Measurements from ENCODE around the gene RC3H1. TPM values are rescaled to one million over a fixed set of nuclear protein-coding genes. Genes with fewer than 3 reads are reported as not detected.

Gene RC3H1
- total RNA-seq (2014; rRNA removed; shearing (Covaris generic)) (21.6 and 24.5 TPM in 2 replicates), polyA plus RNA-seq (2016; fragmentation: Nextera tagmentation; extraction: Ambion mirVana) (4.7 and 6.8 TPM in 2 replicates)
- long read RNA-seq, partial matches to known transcripts: 1 of 4 reads
- long read RNA-seq, other reads (novel, unspliced or antisense): 3 of 4 reads

- Histone ChIP-seq H3K79me2 (replicated peaks; ENCODE audit: insufficient read depth) (peaks cover 42% of the 10 kb centered on the region), H3K4me2 (peak within 1 kb of the TSS; percentile 83), H3K4me3 (peak within 1 kb of the TSS; percentile 78), H2AFZ (peak within 1 kb of the TSS; percentile 95), H3K36me3 (ENCODE audit: insufficient read depth) (no peaks in the 10 kb centered on the region), H3K27me3 (ENCODE audit: insufficient read depth) (no peaks in the 10 kb centered on the region), H3K27ac (ENCODE audit: low read depth) (peak within 1 kb of the TSS; percentile 91), H3K9me2 (ENCODE audit: insufficient read depth) (no peaks in the 10 kb centered on the region), H3K4me1 (ENCODE audit: insufficient read depth) (peaks cover 33% of the 10 kb centered on the region), H4K20me1 (replicated peaks; ENCODE audit: insufficient read depth) (peaks cover 37% of the 10 kb centered on the region), H3F3A (replicated peaks; ENCODE audit: low read depth) (no peaks in the 10 kb centered on the region)
- H3K4me1 Mint-ChIP-seq: peaks cover 25% of the 10 kb centered on the region
- peak; percentile 80 for ATAC-seq
- H3K4me3 Mint-ChIP-seq: peak within 1 kb of the TSS; percentile 88
- no peaks in the 10 kb centered on the region for H3K36me3 Mint-ChIP-seq (ENCODE audit: low read depth)
- no peaks in the 10 kb centered on the region for H3K9me3 Mint-ChIP-seq
- H3K27me3 Mint-ChIP-seq (ENCODE audit: insufficient read depth, low read depth, poor library complexity): peaks cover 8% of the 10 kb centered on the region
- TF ChIP-seq POLR2AphosphoS5 (IDR thresholded peaks at IDR 0.05; ENCODE audit: low read depth): peak; percentile 96
- TF ChIP-seq CREB1 (CRISPR knock-in tag; IDR thresholded peaks at IDR 0.05; ENCODE audit: low read depth): 0 out of 2 replicates have a peak, but pooled peaks have one; percentile 16
- TF ChIP-seq, protein P1, sequence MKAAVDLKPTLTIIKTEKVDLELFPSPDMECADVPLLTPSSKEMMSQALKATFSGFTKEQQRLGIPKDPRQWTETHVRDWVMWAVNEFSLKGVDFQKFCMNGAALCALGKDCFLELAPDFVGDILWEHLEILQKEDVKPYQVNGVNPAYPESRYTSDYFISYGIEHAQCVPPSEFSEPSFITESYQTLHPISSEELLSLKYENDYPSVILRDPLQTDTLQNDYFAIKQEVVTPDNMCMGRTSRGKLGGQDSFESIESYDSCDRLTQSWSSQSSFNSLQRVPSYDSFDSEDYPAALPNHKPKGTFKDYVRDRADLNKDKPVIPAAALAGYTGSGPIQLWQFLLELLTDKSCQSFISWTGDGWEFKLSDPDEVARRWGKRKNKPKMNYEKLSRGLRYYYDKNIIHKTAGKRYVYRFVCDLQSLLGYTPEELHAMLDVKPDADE (IDR thresholded peaks at IDR 0.05): peak; percentile 47; the same call in 1 of the 2 replicates
- TF ChIP-seq NANOG (IDR thresholded peaks at IDR 0.05; ENCODE audit: borderline replicate concordance): no peak
- H3K27ac Mint-ChIP-seq: peak within 1 kb of the TSS; percentile 95
- peak; percentile 92 for DNase-seq (ENCODE audit: low spot score)
Measured at GRCh38 chr1:174022080-174022975, at the start of gene RC3H1. RC3H1 (minus strand) TSS chr1:174022357; CDS start chr1:173992985, 29,372 bp downstream.

DNA sequence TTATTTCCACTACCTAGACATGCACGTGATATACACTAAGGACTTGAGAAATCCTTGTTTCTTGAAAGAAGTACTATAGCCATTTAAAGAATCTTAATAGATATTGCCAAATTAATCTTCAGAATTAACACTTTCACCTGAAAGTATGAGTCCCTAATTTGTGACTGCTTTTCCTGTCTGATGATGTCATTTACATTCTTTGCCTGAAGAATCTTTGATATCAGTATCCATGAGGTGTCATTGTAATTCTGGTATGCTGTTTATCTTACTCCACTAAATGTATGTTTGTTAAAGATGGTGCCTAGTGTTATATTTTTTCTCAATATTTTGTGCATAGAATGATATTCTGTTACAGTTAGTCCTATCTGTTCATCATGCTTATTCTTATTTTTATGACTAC, 48.5 kb upstream of the RC3H1 start:
- Histone ChIP-seq H4K20me1 (replicated peaks; ENCODE audit: insufficient read depth) (no peaks in the 10 kb centered on the region), H3K4me3 (no peak overlapping the region), H3K27ac (ENCODE audit: low read depth) (no peak overlapping the region), H3K27me3 (ENCODE audit: insufficient read depth) (no peaks in the 10 kb centered on the region), H2AFZ (no peak overlapping the region), H3K4me2 (no peak overlapping the region), H3K4me1 (ENCODE audit: insufficient read depth) (no peaks in the 10 kb centered on the region), H3F3A (replicated peaks; ENCODE audit: low read depth) (no peaks in the 10 kb centered on the region), H3K36me3 (ENCODE audit: insufficient read depth) (no peaks in the 10 kb centered on the region), H3K79me2 (replicated peaks; ENCODE audit: insufficient read depth) (no peaks in the 10 kb centered on the region), H3K9me2 (ENCODE audit: insufficient read depth) (no peaks in the 10 kb centered on the region)
- Mint-ChIP-seq H3K4me1 (peaks cover 2% of the 10 kb centered on the region; the same call in 1 of the 3 replicates), H3K36me3 (ENCODE audit: low read depth) (no peaks in the 10 kb centered on the region), H3K4me3 (no peak overlapping the region), H3K27ac (no peak overlapping the region), H3K27me3 (ENCODE audit: insufficient read depth, low read depth, poor library complexity) (peaks cover 1% of the 10 kb centered on the region), H3K9me3 (no peaks in the 10 kb centered on the region)
- DNase-seq (ENCODE audit: low spot score): no peak
- no peak for ATAC-seq
- TF ChIP-seq EZH2phosphoT487 (IDR thresholded peaks at IDR 0.05; ENCODE audit: unreplicated experiment): no peak
- TF ChIP-seq, protein P1 (IDR thresholded peaks at IDR 0.05): no peak
- no peak for TF ChIP-seq REST (IDR thresholded peaks at IDR 0.05; ENCODE audit: unreplicated experiment)
- TF ChIP-seq NANOG (IDR thresholded peaks at IDR 0.05; ENCODE audit: borderline replicate concordance): no peak
- no peak for TF ChIP-seq ZNF114 (CRISPR knock-in tag; IDR thresholded peaks at IDR 0.05)
- no peak for TF ChIP-seq EZH2 (IDR thresholded peaks at IDR 0.05; ENCODE audit: low read depth, unreplicated experiment)

Data from GM23338 (cell line).